ENCODE data around the gene ATXN7L2. TPM values are rescaled to one million over a fixed set of nuclear protein-coding genes. Genes with fewer than 3 reads are reported as not detected.

Gene ATXN7L2
- total RNA-seq, 1 donor from 2014 or later, result 7.4 TPM

GRCh38 chr1:109476825-109477224 lies 6.9 kb upstream of the ATXN7L2 start:
- no peak for DNase-seq (ENCODE audit: low read depth)
- no peak for TF ChIP-seq CTCF (conservative IDR thresholded peaks at IDR 0.05; ENCODE audit: low read depth, low read length)
- no peak overlapping the region for H3K4me3 ChIP-seq (ENCODE audit: low read depth, low read length)

DNA sequence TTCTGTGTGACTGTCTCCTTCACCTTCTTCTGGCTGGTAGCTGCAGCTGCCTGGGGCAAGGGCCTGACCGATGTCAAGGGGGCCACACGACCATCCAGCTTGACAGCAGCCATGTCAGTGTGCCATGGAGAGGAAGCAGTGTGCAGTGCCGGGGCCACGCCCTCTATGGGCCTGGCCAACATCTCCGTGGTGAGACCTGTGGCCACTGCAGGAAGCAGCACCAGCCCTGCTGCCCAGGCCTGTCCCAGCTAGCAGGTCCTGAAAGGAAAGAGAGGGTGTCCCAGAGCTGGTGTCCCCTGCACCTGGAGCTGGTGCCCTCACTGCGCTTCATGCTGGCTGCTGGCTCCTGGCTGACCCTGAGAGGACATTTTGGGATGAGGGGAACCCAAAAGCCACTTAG lies 5.9 kb upstream of the ATXN7L2 start:
- no peak for DNase-seq (ENCODE audit: low read depth)
- H3K4me3 ChIP-seq (ENCODE audit: low read depth, low read length), result no peak overlapping the region
- no peak for TF ChIP-seq CTCF (conservative IDR thresholded peaks at IDR 0.05; ENCODE audit: low read depth, low read length)

DNA sequence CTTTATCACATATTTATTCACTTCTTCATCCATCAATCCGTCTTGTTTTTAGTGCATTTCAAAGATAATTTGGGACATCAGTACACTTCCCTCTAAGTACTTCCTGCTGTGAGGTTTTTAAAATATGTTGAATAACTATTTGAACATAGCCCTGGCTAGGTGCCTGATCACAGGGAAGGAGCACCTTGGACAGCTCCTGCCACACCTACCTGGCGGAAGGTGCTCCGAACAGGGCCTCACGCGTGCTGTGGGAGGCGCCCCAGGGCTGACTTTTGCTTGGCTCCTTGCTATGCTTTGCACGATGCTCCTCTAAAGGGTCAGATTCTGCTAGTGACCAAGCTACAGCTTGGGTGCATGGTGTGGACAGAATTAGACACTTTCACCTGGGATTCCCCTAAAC lies 4.9 kb upstream of the ATXN7L2 start:
- TF ChIP-seq CTCF (conservative IDR thresholded peaks at IDR 0.05; ENCODE audit: low read depth, low read length), result no peak
- DNase-seq (ENCODE audit: low read depth), result no peak

GRCh38 chr1:109479311-109479710 lies 4.4 kb upstream of the ATXN7L2 start:
- DNase-seq (ENCODE audit: low read depth), result no peak
- no peak for TF ChIP-seq CTCF (conservative IDR thresholded peaks at IDR 0.05; ENCODE audit: low read depth, low read length)
- H3K4me3 ChIP-seq (ENCODE audit: low read depth, low read length), result no peak overlapping the region

More for the DNA sequence above, 4.9 kb upstream of the ATXN7L2 start:
- no peak overlapping the region for H3K4me3 ChIP-seq (ENCODE audit: low read depth, low read length)

GRCh38 chr1:109479901-109480300 lies 3.8 kb upstream of the ATXN7L2 start:
- no peak for TF ChIP-seq CTCF (conservative IDR thresholded peaks at IDR 0.05; ENCODE audit: low read depth, low read length)
- no peak for DNase-seq (ENCODE audit: low read depth)
- no peak overlapping the region for H3K4me3 ChIP-seq (ENCODE audit: low read depth, low read length)

DNA sequence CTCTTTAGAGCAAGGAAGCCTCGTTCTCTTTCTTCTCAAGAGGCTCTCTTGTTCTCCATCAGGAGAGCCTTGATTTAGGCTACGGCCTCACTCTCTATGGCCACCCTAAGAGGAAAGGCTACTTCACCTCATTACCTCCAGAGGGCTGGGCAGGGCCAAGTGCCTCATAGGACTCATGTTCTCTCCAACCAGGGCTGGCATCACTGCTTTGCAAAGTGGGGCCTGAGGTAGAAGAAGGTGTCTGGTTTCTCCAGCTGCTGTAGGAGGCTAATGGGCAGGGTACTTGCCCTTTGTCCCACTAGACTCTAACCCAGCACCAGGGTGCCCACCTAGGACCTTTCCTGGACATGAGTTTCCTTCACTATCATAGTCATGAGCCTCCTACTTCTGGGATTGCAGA lies 2.1 kb upstream of the ATXN7L2 start:
- no peak for DNase-seq (ENCODE audit: low read depth)
- no peak for TF ChIP-seq CTCF (conservative IDR thresholded peaks at IDR 0.05; ENCODE audit: low read depth, low read length)
- no peak overlapping the region for H3K4me3 ChIP-seq (ENCODE audit: low read depth, low read length)

- no peak for DNase-seq (ENCODE audit: low read depth)
- TF ChIP-seq CTCF (conservative IDR thresholded peaks at IDR 0.05; ENCODE audit: low read depth, low read length), result no peak
- no peak overlapping the region for H3K4me3 ChIP-seq (ENCODE audit: low read depth, low read length)
These were observed 1.5 kb upstream of the ATXN7L2 start for GRCh38 chr1:109482242-109482641.
